ENCODE measurements around the gene ELN. TPM values are rescaled to one million over a fixed set of nuclear protein-coding genes. Genes with fewer than 3 reads are reported as not detected.
A peak's percentile ranks its signal among the peaks of the same experiment; 100 is the strongest.

Gene ELN
- total RNA-seq, 4 donors from 2014 or later: 29.0 to 65.7 (median 50.8) TPM

- no peak for TF ChIP-seq POLR2A (IDR thresholded peaks at IDR 0.05)
- no peak for TF ChIP-seq CTCF (IDR thresholded peaks at IDR 0.05)
- Histone ChIP-seq H3K27me3 (no peaks in the 10 kb centered on the region), H3K4me1 (peaks cover 0 to 14% of the 10 kb centered on the region in 2 donors), H3K36me3 (peaks cover 0 to 18% of the 10 kb centered on the region in 2 donors), H3K27ac (no peak overlapping the region), H3K4me3 (replicated peaks in 1 of 3) (no peak overlapping the region), H3K9me3 (no peaks in the 10 kb centered on the region)
- 74 to 89% methylated on average over 8 of the region's 8 CpGs for WGBS, 2 donors
- intact Hi-C loops (cut with DNase I): no loop called here
- DNase-seq: no peak
Measured at GRCh38 chr7:74101061-74101681, 73.2 kb downstream of the ELN start.

- Histone ChIP-seq H3K27ac (no peak overlapping the region), H3K4me3 (replicated peaks in 1 of 3) (no peak overlapping the region), H3K27me3 (no peaks in the 10 kb centered on the region), H3K9me3 (no peaks in the 10 kb centered on the region), H3K4me1 (peaks cover 0 to 14% of the 10 kb centered on the region in 2 donors), H3K36me3 (peaks cover 8 to 23% of the 10 kb centered on the region in 2 donors)
- WGBS, 2 donors: 91 to 92% methylated on average over 6 of the region's 6 CpGs
- TF ChIP-seq POLR2A (IDR thresholded peaks at IDR 0.05): no peak
- no peak for DNase-seq
- intact Hi-C loops (cut with DNase I): no loop called here
Measured at GRCh38 chr7:74103219-74103772, 75.3 kb downstream of the ELN start.

- H3K4me3 ChIP-seq (replicated peaks in 1 of 3): no peak overlapping the region
- peak overlapping the region; percentile 19 to 83 (median 72) for H3K27ac ChIP-seq
- intact Hi-C loops (cut with DNase I): no loop called here
- H3K36me3 ChIP-seq: peaks cover 9 to 25% of the 10 kb centered on the region in 2 donors
- no peaks in the 10 kb centered on the region for H3K27me3 ChIP-seq
- no peak for TF ChIP-seq POLR2A (IDR thresholded peaks at IDR 0.05)
- TF ChIP-seq CTCF (IDR thresholded peaks at IDR 0.05): no peak
- peak; percentile 89 to 93 for DNase-seq
- peaks cover 0 to 14% of the 10 kb centered on the region in 2 donors for H3K4me1 ChIP-seq
- no peaks in the 10 kb centered on the region for H3K9me3 ChIP-seq
- 20 to 44% methylated on average over 8 of the region's 8 CpGs for WGBS, 2 donors
Measured at GRCh38 chr7:74104702-74105101, 76.7 kb downstream of the ELN start.

GRCh38 chr7:74105992-74106391 is 78.0 kb downstream of the ELN start:
- TF ChIP-seq CTCF (IDR thresholded peaks at IDR 0.05) (no peak), POLR2A (IDR thresholded peaks at IDR 0.05) (no peak)
- intact Hi-C loops (cut with DNase I): no loop called here
- Histone ChIP-seq H3K27me3 (no peaks in the 10 kb centered on the region), H3K9me3 (no peaks in the 10 kb centered on the region), H3K4me3 (replicated peaks in 1 of 3) (no peak overlapping the region), H3K27ac (no peak overlapping the region), H3K36me3 (peaks cover 16 to 28% of the 10 kb centered on the region in 2 donors), H3K4me1 (peaks cover 0 to 12% of the 10 kb centered on the region in 2 donors)
- DNase-seq: no peak
- WGBS, 2 donors: 92 to 100% methylated on average over 1 to 5 of the region's 11 CpGs

- TF ChIP-seq POLR2A (IDR thresholded peaks at IDR 0.05) (no peak), CTCF (IDR thresholded peaks at IDR 0.05) (no peak)
- peaks cover 0 to 8% of the 10 kb centered on the region in 2 donors for H3K4me1 ChIP-seq
- no peak overlapping the region for H3K27ac ChIP-seq
- H3K9me3 ChIP-seq: no peaks in the 10 kb centered on the region
- H3K27me3 ChIP-seq: no peaks in the 10 kb centered on the region
- WGBS, 2 donors: 100% methylated on average over 2 to 4 of the region's 18 CpGs
- H3K36me3 ChIP-seq: peaks cover 25 to 31% of the 10 kb centered on the region in 2 donors
- intact Hi-C loops (cut with DNase I): no loop called here
- H3K4me3 ChIP-seq (replicated peaks in 1 of 3): no peak overlapping the region
- DNase-seq: no peak
Measured at GRCh38 chr7:74106846-74107245, 78.9 kb downstream of the ELN start.

All from thyroid gland (tissue), 4 donors.